ENCODE results near the gene DSTN.

DNA sequence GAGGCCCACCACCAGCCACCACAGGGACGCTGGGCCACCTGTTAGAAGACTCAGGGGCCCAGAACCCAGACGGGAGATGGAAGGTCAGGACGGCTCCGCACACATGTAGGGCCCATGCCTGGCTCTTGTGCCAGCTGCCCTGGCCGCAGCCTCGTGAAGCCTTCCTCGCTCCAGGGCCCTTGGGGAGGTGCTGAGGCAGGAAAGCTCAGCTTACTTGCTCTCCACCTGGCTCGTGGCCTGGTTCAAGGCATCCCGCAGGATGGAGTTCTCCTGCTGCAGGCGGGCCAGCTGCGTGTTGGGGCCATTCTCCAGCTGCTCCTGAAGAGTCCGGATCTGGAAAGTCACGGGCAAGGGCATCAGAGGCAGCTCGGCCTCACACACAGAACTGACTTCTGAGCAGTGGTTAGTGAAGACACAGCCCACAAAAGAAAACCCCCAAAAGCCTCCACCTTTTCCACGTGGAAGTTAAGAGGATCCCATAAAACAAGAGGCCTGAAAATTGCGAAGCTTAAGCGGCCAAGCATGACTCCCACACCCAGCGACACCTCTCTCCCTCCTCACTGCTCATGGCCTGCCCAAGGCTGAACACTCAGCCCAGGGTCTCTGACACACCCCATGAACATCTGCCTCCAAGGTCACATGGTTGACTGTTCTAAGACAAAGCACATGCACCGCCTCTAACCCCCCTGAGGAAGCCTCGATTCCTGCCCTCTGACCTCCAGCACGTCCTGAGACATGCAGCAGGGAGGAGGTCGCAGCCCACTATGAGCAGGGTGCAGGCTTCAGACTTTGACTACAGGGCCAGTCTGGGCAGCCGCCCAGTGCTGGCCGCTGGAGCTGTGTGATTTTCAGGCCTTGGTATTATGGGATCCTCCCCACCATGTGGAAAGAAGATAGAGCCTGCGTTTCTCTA lies 65.7 kb downstream of the DSTN start:
- TF ChIP-seq, protein P1, sequence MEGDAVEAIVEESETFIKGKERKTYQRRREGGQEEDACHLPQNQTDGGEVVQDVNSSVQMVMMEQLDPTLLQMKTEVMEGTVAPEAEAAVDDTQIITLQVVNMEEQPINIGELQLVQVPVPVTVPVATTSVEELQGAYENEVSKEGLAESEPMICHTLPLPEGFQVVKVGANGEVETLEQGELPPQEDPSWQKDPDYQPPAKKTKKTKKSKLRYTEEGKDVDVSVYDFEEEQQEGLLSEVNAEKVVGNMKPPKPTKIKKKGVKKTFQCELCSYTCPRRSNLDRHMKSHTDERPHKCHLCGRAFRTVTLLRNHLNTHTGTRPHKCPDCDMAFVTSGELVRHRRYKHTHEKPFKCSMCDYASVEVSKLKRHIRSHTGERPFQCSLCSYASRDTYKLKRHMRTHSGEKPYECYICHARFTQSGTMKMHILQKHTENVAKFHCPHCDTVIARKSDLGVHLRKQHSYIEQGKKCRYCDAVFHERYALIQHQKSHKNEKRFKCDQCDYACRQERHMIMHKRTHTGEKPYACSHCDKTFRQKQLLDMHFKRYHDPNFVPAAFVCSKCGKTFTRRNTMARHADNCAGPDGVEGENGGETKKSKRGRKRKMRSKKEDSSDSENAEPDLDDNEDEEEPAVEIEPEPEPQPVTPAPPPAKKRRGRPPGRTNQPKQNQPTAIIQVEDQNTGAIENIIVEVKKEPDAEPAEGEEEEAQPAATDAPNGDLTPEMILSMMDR (IDR thresholded peaks at IDR 0.05), result no peak
- TF ChIP-seq EZH2 (IDR thresholded peaks at IDR 0.05; ENCODE audit: borderline replicate concordance, insufficient read depth, low read depth, low read length, poor library complexity, severe bottlenecking), result no peak

Measured in B cell (primary cell).